GM18867 (cell line): ENCODE measurements around the gene MALAT1.

ENCODE experiments used
- ATAC-seq: cut with Tn5 transposase; IDR thresholded peaks from one replicate; pipeline ENCODE4 v1.9.1; 2021; ENCODE audit warnings: mild to moderate bottlenecking, moderate library complexity; ENCODE audit not compliant: unreplicated experiment

The MALAT1 gene

GRCh38 chr11:65537620-65538231 lies 38.9 kb downstream of the MALAT1 start:
- no peak for ATAC-seq

DNA sequence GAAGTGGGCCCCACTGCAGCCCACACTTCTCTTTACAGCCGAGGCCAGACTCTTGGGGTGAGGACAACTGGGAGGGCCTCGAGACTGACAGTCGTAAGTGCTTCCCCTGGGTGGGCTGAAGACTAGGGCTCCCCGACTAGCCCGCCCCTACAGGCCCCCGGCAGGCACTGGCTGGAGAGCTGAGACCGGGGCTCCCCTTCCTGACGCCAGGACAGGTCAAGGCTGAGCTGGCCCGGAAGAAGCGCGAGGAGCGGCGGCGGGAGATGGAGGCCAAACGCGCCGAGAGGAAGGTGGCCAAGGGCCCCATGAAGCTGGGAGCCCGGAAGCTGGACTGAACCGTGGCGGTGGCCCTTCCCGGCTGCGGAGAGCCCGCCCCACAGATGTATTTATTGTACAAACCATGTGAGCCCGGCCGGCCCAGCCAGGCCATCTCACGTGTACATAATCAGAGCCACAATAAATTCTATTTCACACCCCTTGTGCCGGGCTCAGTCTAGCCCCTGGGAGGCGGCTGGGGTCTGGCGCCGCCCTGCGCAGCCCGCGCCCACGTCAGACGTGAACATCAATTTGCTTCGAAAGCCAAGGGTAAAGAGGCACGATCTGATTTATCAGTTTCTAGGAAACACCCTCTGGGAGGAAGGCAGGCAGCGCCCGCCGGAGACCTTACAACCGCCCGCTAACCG lies 39.5 kb downstream of the MALAT1 start:
- no peak for ATAC-seq

DNA sequence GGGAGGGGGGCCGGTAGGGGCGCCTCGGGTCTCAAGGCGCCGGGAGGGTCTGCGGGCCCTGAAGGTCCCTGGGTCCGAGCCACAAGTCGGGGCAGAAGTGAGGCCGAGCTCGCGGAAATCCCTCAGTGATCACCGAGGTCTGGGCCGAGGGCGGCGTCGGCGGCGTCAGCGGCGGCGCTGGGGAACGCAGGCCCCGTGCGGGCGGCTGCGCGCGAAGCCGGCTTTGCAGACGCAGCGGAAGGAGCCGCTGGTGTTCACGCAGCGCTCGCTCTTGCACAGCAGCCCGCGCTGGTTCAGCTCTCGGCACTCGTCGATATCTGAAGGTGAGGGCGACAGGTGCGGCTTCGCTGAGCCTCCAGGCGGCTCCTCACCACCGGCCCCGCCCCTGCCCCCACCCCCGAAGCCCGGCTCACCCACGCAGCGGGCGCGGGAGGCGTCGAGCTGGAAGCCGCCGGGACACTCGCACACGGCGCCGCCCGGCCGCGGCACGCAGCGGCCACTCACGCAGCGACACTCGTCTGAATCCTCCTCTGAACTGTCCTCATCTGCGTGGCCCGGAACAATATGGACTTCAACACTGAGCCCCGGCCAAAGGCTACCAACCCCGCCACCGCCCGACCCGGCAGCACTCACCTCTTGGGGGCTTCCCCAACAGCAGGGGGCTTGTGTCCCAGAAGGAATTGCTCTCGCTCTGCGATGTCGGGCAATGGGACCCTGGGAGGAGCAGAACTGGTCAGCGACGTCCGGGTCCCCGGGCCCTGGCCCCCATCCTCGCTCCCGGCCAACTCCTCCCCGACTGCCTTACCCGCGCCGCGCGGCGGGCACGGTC lies 40.3 kb downstream of the MALAT1 start:
- no peak for ATAC-seq

- ATAC-seq: peak; percentile 52
These were observed 41.0 kb downstream of the MALAT1 start for GRCh38 chr11:65539744-65540289.

GRCh38 chr11:65540290-65541092 lies 41.6 kb downstream of the MALAT1 start:
- ATAC-seq: peak; percentile 59

- ATAC-seq: no peak
These were observed 42.5 kb downstream of the MALAT1 start for GRCh38 chr11:65541093-65541982.

DNA sequence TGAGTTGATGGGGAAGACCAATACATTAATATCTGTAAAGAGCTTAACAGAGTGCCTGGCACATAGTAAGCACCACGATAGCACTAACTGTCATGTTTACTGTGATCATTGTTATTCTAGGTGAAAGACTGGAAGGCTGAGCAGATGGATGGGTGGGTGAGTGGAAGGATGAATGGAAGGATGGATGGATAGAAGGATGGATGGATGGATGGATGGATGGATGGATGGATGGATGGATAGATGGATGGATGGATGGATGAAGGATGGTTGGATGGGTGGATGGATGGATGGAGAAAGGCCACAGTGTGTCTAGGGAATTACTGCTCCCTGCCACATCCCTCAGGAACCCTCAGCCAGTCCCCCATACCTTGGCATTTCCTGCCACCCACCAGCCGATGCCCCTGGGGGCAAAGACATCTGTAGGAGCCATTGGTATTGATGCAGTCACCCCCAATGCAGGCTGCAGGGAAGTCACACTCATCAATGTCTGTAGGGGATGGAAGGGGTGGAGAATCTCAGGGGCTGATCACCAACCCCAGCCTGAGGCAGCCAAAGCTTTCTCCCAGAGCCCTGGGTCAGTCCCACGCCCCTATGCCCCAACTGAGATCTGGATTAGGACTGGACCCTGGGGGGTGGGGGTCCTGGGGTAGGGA lies 44.0 kb downstream of the MALAT1 start:
- ATAC-seq: no peak

DNA sequence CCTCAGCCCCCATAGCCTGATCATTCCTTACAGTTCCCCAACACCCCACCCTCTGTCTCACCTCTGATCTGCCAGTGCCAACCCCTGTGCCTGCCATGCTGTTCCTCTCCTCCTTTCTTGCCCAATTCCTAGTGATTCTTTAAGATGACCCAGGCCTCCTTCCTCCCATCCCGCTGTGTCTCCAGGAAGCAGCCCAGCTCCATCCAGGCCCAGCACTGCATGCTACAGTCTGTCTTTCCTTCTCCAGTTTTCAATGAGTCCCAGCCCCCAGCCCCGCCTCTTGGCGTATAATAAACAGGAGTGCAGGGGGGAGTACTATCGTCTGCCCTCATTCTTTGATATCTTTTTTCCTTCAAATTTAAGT lies 47.0 kb downstream of the MALAT1 start:
- no peak for ATAC-seq

GRCh38 chr11:65546217-65546958 lies 47.5 kb downstream of the MALAT1 start:
- peak; percentile 61 for ATAC-seq

GRCh38 chr11:65547446-65548125 lies 48.7 kb downstream of the MALAT1 start:
- ATAC-seq: no peak

GRCh38 chr11:65548395-65548794 lies 49.5 kb downstream of the MALAT1 start:
- no peak for ATAC-seq

DNA sequence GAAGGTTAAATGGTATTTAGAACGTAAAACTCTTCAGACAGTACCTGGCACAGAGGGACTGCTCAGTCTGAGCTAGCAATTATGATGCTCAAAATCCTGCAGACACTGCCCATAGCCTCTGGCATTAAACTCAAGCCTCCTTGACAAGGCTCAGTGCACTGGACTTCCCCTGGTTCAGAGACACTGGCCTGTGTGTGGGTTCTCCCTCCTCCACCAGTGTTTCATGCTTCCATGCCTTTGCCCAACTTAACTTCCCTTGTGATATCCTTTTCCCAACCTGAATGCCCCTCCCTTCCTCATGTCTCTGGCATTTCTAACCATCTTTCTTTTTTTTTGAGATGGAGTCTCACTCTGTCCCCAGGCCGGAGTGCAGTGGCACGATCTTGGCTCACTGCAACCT lies 50.3 kb downstream of the MALAT1 start:
- ATAC-seq: no peak

DNA sequence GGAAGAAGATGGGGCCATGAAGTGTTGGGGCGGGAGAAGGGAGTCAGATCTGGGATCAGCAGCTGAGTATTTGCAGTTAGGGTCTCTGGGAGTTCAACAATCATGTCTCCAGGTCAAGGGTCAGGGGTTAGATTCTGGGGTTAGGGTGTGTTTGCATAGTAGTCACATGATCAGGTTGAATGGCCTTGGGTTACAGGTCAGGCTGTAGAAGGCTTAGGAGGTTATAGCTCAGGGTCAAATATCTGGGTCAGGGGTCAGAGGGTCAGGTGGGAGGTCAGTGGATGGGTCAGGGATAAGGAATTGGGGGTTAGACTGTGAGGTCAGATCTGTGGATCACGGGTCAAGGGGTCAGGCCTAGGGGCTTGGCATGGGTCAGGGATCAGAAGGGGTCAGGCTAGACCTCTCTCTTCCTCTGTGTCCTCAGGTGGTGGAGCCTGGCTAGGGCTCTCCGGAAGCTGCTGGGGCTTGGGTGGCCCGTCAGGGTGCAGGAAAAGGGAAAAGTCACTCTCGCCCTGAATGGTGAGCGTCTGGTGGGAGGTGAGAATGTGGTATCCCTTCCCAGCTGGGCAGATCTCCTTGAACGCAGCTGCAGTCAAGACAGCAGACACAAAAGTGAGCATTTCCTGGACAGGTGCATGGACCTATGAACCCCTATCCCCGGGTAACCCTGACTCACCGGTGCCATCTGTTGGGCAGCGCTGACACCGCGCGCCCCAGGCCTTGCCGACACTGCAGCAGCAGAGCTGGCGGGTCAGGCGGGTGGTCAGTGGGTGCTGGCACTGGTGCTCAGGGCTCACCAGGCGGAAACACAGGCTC lies 52.9 kb downstream of the MALAT1 start:
- ATAC-seq: peak; percentile 63

GRCh38 chr11:65552388-65552951 lies 53.6 kb downstream of the MALAT1 start:
- no peak for ATAC-seq

- no peak for ATAC-seq
These were observed 54.6 kb downstream of the MALAT1 start for GRCh38 chr11:65553301-65554001.

- ATAC-seq: no peak
These were observed 55.4 kb downstream of the MALAT1 start for GRCh38 chr11:65554057-65554818.
